Esophagus muscularis mucosa (tissue), 4 donors: ENCODE results near the gene CHN1.

Experiments used
- EP300 ChIP-seq: sonication (generic); formaldehyde crosslinking; IDR thresholded peaks from one replicate; pipeline ENCODE4 v1.6.1; 2017; ENCODE audit warnings: antibody characterized with exemption
- POLR2A ChIP-seq: fragments of 450-650 bp; IDR thresholded peaks from one replicate; pipeline ENCODE4 v1.6.1; 2017; ENCODE audit warnings: antibody characterized with exemption, moderate library complexity, mild to moderate bottlenecking, low read depth
- POLR2AphosphoS5 ChIP-seq, 2 donors: sonication (generic); formaldehyde crosslinking; IDR thresholded peaks; one replicate each; pipeline ENCODE4 v1.6.1; 2017; ENCODE audit warnings: antibody characterized with exemption in 2 of 2
- TF ChIP-seq, protein P1 (sequence below), 3 experiments: fragments of 200-600 bp in 2 of 3; fragments of 450-650 bp in 1 of 3; sonication (generic) in 2 of 3; IDR thresholded peaks; one replicate each; pipeline ENCODE4 v1.5.1; 2017 to 2019; ENCODE audit warnings: antibody characterized with exemption in 3 of 3, mild to moderate bottlenecking in 2 of 3, moderate library complexity in 1 of 3

DNA sequence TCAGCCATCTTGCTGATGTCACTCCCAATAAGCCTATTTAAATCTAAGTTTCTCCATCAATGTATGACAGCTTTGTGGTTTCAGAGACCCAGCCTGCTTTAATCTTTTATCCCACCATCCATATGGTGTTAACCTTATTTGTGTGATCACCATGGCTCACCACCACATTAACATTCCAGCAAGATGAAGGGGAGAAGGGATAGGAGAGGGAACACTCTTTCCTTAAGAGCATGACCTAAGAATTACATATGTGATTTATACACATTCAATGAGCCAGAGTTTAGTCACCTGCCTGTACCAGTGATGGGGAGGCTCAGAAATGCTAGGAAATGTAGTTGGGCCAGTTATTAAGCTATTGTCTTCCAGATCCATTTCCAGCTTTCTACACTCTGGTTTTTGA lies 44.5 kb upstream of the CHN1 start:
- TF ChIP-seq, protein P1, sequence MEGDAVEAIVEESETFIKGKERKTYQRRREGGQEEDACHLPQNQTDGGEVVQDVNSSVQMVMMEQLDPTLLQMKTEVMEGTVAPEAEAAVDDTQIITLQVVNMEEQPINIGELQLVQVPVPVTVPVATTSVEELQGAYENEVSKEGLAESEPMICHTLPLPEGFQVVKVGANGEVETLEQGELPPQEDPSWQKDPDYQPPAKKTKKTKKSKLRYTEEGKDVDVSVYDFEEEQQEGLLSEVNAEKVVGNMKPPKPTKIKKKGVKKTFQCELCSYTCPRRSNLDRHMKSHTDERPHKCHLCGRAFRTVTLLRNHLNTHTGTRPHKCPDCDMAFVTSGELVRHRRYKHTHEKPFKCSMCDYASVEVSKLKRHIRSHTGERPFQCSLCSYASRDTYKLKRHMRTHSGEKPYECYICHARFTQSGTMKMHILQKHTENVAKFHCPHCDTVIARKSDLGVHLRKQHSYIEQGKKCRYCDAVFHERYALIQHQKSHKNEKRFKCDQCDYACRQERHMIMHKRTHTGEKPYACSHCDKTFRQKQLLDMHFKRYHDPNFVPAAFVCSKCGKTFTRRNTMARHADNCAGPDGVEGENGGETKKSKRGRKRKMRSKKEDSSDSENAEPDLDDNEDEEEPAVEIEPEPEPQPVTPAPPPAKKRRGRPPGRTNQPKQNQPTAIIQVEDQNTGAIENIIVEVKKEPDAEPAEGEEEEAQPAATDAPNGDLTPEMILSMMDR (IDR thresholded peaks at IDR 0.05) = no peak
- TF ChIP-seq POLR2A (no peak), POLR2AphosphoS5 (IDR thresholded peaks at IDR 0.05) (no peak), EP300 (no peak)
